ENCODE results near the gene REXO4.

DNA sequence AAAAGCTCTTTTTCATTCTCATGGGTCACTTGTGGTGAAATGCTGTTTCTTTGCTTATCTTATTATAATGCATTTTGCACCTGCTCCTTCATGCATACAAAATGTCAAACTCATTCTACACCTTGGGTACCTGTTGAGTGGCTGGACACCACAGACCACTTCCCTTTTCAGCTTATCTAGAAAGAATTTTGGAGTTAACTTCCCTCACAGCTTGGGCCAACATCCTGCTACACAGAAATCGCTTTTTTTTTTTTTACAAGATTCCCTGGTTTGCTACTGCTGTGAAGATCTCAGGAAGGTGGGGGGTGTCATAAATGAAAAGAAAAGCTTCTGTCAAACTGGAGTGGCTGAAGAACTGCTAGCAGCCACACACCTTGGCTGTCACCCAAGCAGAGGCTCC, 2.6 kb downstream of the REXO4 start:
- TF ChIP-seq CTCF (IDR thresholded peaks at IDR 0.05) (no peak), POLR2A (IDR thresholded peaks at IDR 0.05) (no peak)
